ENCODE measurements around the gene CCDC112. TPM values are rescaled to one million over a fixed set of nuclear protein-coding genes. Genes with fewer than 3 reads are reported as not detected.

CCDC112 gene
- total and polyA plus RNA-seq, 9 of the 15 experiments (the other 6 are each of a cell fraction or from before 2014, with no cell fraction given) = 3.3 to 15.3 (median 7.4) TPM

DNA sequence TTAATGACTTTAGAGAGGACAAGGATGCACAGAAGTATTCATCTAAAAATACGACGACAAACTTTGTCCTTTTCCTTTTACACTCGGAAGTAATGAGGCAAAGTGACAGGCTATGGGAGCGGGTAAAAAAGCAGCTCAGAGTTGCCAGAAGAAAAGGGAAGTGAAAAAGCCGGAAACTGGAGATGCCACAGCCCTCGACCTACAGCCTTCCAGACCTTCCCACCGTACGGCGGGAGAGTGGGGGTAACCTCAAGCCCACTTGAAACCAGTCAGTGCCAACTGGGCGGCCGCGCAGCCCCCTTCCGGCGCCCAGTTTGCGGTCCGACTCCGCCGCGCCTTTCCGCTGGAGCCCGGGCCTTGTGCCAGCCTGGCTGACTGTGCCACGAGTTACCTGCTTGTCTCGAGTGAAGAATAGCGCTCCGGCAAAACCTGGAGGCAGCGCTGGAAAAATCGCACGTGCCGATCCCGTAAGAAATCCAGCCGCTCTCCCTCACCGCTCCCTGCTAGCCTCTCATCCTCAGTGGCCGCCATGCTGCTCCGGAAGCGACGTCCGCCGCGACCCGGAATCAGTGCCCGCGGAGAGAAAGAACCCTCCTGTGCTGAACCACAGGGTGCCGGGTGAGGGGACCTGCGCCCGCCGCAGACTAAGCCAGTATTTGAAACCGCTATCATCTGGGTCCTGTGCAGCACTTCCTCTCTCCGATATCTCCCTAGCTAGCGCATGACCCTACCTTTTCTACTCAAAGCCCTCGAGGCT is 34.0 kb downstream of the CCDC112 start, which contains the start of gene PGGT1B (continued):
- TF ChIP-seq ZNF140 (CRISPR knock-in tag; IDR thresholded peaks at IDR 0.05) (no peak), NR2C2 (CRISPR knock-in tag; IDR thresholded peaks at IDR 0.05) (peak; percentile 97), NR2C2 (tag; IDR thresholded peaks at IDR 0.05) (peak; percentile 100), CHCHD3 (CRISPR knock-in tag; IDR thresholded peaks at IDR 0.05) (no peak), EGR1 (conservative IDR thresholded peaks at IDR 0.05) (no peak), POU5F1 (IDR thresholded peaks at IDR 0.05; ENCODE audit: borderline replicate concordance, low read depth, low read length, partially characterized antibody) (no peak), CBX1 (IDR thresholded peaks at IDR 0.05; ENCODE audit: low read depth) (peak; percentile 71; the same call in 1 of the 2 replicates), SMARCC2 (IDR thresholded peaks at IDR 0.05; ENCODE audit: low read depth) (0 out of 2 replicates have a peak, but pooled peaks have one; percentile 26), HLTF (IDR thresholded peaks at IDR 0.05) (no peak), MEF2A (IDR thresholded peaks at IDR 0.05; ENCODE audit: control insufficient read depth, low read depth, low read length) (no peak), GATAD2A (IDR thresholded peaks at IDR 0.05) (no peak), ZNF175 (CRISPR knock-in tag; IDR thresholded peaks at IDR 0.05; ENCODE audit: low read depth) (peak; percentile 74; the same call in 1 of the 2 replicates), NBN (IDR thresholded peaks at IDR 0.05; ENCODE audit: low read depth) (no peak), PPARD (CRISPR knock-in tag; IDR thresholded peaks at IDR 0.05) (no peak), BCOR (IDR thresholded peaks at IDR 0.05) (no peak), SMARCA4 (IDR thresholded peaks at IDR 0.05) (no peak), ZBTB1 (CRISPR knock-in tag; IDR thresholded peaks at IDR 0.05; ENCODE audit: borderline replicate concordance, low read depth) (peak; percentile 87)
- TF ChIP-seq, protein P1, sequence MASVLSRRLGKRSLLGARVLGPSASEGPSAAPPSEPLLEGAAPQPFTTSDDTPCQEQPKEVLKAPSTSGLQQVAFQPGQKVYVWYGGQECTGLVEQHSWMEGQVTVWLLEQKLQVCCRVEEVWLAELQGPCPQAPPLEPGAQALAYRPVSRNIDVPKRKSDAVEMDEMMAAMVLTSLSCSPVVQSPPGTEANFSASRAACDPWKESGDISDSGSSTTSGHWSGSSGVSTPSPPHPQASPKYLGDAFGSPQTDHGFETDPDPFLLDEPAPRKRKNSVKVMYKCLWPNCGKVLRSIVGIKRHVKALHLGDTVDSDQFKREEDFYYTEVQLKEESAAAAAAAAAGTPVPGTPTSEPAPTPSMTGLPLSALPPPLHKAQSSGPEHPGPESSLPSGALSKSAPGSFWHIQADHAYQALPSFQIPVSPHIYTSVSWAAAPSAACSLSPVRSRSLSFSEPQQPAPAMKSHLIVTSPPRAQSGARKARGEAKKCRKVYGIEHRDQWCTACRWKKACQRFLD (CRISPR knock-in tag; IDR thresholded peaks at IDR 0.05) = peak; percentile 79
- TF ChIP-seq, protein P2, sequence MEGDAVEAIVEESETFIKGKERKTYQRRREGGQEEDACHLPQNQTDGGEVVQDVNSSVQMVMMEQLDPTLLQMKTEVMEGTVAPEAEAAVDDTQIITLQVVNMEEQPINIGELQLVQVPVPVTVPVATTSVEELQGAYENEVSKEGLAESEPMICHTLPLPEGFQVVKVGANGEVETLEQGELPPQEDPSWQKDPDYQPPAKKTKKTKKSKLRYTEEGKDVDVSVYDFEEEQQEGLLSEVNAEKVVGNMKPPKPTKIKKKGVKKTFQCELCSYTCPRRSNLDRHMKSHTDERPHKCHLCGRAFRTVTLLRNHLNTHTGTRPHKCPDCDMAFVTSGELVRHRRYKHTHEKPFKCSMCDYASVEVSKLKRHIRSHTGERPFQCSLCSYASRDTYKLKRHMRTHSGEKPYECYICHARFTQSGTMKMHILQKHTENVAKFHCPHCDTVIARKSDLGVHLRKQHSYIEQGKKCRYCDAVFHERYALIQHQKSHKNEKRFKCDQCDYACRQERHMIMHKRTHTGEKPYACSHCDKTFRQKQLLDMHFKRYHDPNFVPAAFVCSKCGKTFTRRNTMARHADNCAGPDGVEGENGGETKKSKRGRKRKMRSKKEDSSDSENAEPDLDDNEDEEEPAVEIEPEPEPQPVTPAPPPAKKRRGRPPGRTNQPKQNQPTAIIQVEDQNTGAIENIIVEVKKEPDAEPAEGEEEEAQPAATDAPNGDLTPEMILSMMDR (IDR thresholded peaks at IDR 0.05 in 2 of 3, conservative IDR thresholded peaks at IDR 0.05 in 1 of 3; ENCODE audit: insufficient read depth in 2 of 3, low read depth in 1 of 3, low read length in 3 of 3) = no peak
- TF ChIP-seq, protein P3, sequence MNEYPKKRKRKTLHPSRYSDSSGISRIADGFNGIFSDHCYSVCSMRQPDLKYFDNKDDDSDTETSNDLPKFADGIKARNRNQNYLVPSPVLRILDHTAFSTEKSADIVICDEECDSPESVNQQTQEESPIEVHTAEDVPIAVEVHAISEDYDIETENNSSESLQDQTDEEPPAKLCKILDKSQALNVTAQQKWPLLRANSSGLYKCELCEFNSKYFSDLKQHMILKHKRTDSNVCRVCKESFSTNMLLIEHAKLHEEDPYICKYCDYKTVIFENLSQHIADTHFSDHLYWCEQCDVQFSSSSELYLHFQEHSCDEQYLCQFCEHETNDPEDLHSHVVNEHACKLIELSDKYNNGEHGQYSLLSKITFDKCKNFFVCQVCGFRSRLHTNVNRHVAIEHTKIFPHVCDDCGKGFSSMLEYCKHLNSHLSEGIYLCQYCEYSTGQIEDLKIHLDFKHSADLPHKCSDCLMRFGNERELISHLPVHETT (CRISPR knock-in tag; conservative IDR thresholded peaks at IDR 0.05 in 1 of 2, IDR thresholded peaks at IDR 0.05 in 1 of 2) = peak in 1 of 2 experiments; percentile 73; a peak in 2 of 4 replicates

Data from K562 (cell line).